OCI-LY3 (cell line): ENCODE results near the gene GPR146.

Experiments
- H2AFZ ChIP-seq: fragments of 200-600, 300-600 bp; shearing (Covaris generic); 2 replicates; pipeline ENCODE4 v1.6.0; 2014; ENCODE audit warnings: antibody characterized with exemption, low read depth, low read length
- H3K27ac ChIP-seq: fragments of 200-600, 300-600 bp; sonication (generic); 2 replicates; pipeline ENCODE4 v1.5.1; 2014; ENCODE audit warnings: mild to moderate bottlenecking, low read length, moderate library complexity, mixed read lengths
- H3K27me3 ChIP-seq: fragments of 200-600, 300-600 bp; sonication (generic); 2 replicates; pipeline ENCODE4 v1.6.1; 2014; ENCODE audit warnings: low read depth, low read length, mixed read lengths
- H3K36me3 ChIP-seq: fragments of 200-600, 300-600 bp; sonication (generic); replicated peaks from 2 replicates; pipeline ENCODE3; 2014; ENCODE audit warnings: low read depth, low read length, mixed read lengths
- H3K4me1 ChIP-seq: fragments of 300-600, 200-600 bp; sonication (generic); 2 replicates; pipeline ENCODE4 v1.6.1; 2014; ENCODE audit warnings: low read length, mixed read lengths
- H3K4me2 ChIP-seq: fragments of 200-600, 300-600 bp; sonication (generic); 2 replicates; pipeline ENCODE4 v1.6.1; 2014; ENCODE audit warnings: low read length, mixed read lengths
- H3K4me3 ChIP-seq: fragments of 300-600, 200-600 bp; sonication (generic); 2 replicates; pipeline ENCODE4 v1.5.1; 2014; ENCODE audit warnings: antibody characterized with exemption, mild to moderate bottlenecking, low read length, moderate library complexity
- H3K79me2 ChIP-seq: fragments of 300-600, 200-600 bp; shearing (Covaris generic); 2 replicates; pipeline ENCODE4 v1.6.1; 2014; ENCODE audit warnings: mild to moderate bottlenecking, low read length, mixed read lengths
- H3K9ac ChIP-seq: fragments of 300-600, 200-600 bp; shearing (Covaris generic); 2 replicates; pipeline ENCODE4 v1.6.0; 2014; ENCODE audit warnings: mild to moderate bottlenecking, low read length, moderate library complexity
- H3K9me3 ChIP-seq: fragments of 200-600, 300-600 bp; shearing (Covaris generic); 2 replicates; pipeline ENCODE4 v1.6.1; 2014; ENCODE audit warnings: low read length, mixed read lengths; ENCODE audit not compliant: insufficient read depth
- H4K20me1 ChIP-seq: fragments of 200-600, 300-600 bp; sonication (generic); 2 replicates; pipeline ENCODE4 v1.6.1; 2016; ENCODE audit warnings: low read length, mixed read lengths; ENCODE audit not compliant: insufficient read depth
- EZH2phosphoT487 ChIP-seq: fragments of 200-600 bp; shearing (Covaris generic); IDR thresholded peaks from 2 replicates; pipeline ENCODE4 v1.6.1; 2018; ENCODE audit warnings: antibody characterized with exemption, mixed run types, low read depth
- TF ChIP-seq, protein P1 (sequence below): fragments of 200-600, 300-600 bp; sonication (generic); IDR thresholded peaks from 2 replicates; pipeline ENCODE4 v1.5.1; 2014; ENCODE audit warnings: antibody characterized with exemption, low read length, low read depth

The GPR146 gene

GRCh38 chr7:1078519-1078918 is 34.2 kb downstream of the GPR146 start:
- H2AFZ ChIP-seq, result no peak overlapping the region
- H3K9ac ChIP-seq, result no peak overlapping the region
- H3K4me2 ChIP-seq, result no peak overlapping the region
- no peaks in the 10 kb centered on the region for H3K9me3 ChIP-seq
- H3K4me1 ChIP-seq, result no peaks in the 10 kb centered on the region
- no peak overlapping the region for H3K4me3 ChIP-seq
- no peaks in the 10 kb centered on the region for H3K79me2 ChIP-seq
- H3K27ac ChIP-seq, result no peak overlapping the region
- no peaks in the 10 kb centered on the region for H3K27me3 ChIP-seq
- TF ChIP-seq, protein P1, sequence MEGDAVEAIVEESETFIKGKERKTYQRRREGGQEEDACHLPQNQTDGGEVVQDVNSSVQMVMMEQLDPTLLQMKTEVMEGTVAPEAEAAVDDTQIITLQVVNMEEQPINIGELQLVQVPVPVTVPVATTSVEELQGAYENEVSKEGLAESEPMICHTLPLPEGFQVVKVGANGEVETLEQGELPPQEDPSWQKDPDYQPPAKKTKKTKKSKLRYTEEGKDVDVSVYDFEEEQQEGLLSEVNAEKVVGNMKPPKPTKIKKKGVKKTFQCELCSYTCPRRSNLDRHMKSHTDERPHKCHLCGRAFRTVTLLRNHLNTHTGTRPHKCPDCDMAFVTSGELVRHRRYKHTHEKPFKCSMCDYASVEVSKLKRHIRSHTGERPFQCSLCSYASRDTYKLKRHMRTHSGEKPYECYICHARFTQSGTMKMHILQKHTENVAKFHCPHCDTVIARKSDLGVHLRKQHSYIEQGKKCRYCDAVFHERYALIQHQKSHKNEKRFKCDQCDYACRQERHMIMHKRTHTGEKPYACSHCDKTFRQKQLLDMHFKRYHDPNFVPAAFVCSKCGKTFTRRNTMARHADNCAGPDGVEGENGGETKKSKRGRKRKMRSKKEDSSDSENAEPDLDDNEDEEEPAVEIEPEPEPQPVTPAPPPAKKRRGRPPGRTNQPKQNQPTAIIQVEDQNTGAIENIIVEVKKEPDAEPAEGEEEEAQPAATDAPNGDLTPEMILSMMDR, result no peak
- no peak for TF ChIP-seq EZH2phosphoT487
- no peaks in the 10 kb centered on the region for H4K20me1 ChIP-seq
- no peaks in the 10 kb centered on the region for H3K36me3 ChIP-seq

DNA sequence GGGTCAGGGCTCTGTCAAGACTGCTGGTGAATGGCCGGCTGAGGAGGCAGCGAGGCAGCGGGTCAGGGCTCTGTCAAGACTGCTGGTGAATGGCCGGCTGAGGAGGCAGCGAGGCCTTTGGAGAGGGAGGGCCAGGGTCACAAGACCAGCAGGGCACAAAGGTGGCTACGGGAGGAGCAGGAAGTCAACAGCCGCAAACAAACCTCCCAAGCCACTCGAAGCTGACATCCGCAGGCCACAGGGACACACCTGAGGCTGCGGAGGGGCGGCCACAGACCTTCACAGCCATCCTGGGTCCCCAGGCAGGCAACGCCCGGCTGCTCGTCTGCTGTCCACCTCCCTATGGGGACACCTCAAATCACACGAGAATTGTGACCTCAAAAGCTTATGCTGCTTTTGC is 34.6 kb downstream of the GPR146 start:
- no peak overlapping the region for H3K4me2 ChIP-seq

DNA sequence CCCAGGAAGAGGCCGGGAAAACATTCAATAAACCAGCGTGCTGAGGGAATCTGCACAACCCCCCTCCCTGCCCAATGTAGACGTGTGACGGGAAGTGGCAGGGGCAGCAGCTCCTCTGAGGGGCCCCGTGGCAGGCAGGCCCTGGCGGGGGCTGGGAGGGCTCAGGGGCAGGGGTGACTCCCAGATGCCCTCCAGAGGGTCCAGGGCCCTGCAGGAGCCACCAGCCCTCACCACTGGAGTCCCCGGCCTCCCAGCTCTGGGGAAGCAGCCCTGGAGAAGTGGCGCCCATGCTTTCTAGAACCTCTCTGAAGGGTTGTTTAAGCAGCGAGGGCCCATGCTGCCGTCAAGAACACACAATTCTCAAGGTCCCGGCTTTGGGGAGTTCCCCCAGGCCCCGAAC is 35.2 kb downstream of the GPR146 start:
- Histone ChIP-seq H2AFZ (no peak overlapping the region), H3K4me1 (peaks cover 2% of the 10 kb centered on the region), H3K27me3 (no peaks in the 10 kb centered on the region), H3K9me3 (no peaks in the 10 kb centered on the region), H3K9ac (no peak overlapping the region), H3K79me2 (no peaks in the 10 kb centered on the region), H3K4me2 (no peak overlapping the region), H3K4me3 (no peak overlapping the region), H4K20me1 (no peaks in the 10 kb centered on the region), H3K27ac (no peak overlapping the region), H3K36me3 (no peaks in the 10 kb centered on the region)
- TF ChIP-seq EZH2phosphoT487, result no peak
- TF ChIP-seq, protein P1, result no peak

More for the DNA sequence above, 34.6 kb downstream of the GPR146 start:
- H3K9ac ChIP-seq, result no peak overlapping the region
- no peaks in the 10 kb centered on the region for H3K9me3 ChIP-seq
- no peaks in the 10 kb centered on the region for H4K20me1 ChIP-seq
- H3K79me2 ChIP-seq, result no peaks in the 10 kb centered on the region
- TF ChIP-seq, protein P1, result no peak
- no peak for TF ChIP-seq EZH2phosphoT487
- no peaks in the 10 kb centered on the region for H3K27me3 ChIP-seq
- H3K4me3 ChIP-seq, result no peak overlapping the region
- no peaks in the 10 kb centered on the region for H3K4me1 ChIP-seq
- H2AFZ ChIP-seq, result no peak overlapping the region
- H3K27ac ChIP-seq, result no peak overlapping the region
- H3K36me3 ChIP-seq, result no peaks in the 10 kb centered on the region

DNA sequence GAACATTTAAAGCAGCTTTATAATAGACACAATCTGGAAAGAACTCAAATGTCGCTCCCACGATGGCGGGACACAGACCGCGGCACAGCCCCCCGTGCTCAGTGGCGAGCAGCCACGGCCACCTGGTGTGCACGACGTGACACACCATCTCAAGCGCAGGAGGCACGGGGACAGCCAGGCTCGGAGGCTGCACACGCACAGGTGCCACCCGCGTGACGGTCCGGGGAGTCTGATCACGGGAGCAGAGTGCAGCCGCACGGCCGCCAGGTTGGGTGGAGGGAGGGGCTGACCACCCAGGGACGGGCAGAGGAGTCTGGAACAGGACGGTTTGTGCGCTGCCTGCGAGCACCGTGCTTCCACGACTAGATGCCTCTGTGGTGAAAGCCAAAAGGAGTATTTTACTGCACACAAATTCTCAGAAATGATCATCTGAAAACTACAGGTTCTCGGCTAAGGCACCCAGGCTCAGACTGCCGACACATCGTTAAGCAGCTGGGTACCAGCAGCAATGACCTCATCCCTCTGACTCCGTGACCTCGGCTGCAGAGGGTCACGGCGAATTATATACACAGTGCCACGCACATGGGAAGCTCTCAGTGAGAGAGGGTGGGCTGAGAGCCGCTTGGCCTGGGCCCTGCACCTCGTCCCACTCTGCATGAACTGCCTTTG is 36.0 kb downstream of the GPR146 start:
- no peaks in the 10 kb centered on the region for H3K36me3 ChIP-seq
- no peak overlapping the region for H3K27ac ChIP-seq
- no peak overlapping the region for H2AFZ ChIP-seq
- no peak overlapping the region for H3K4me2 ChIP-seq
- no peaks in the 10 kb centered on the region for H3K27me3 ChIP-seq
- TF ChIP-seq, protein P1, result no peak
- TF ChIP-seq EZH2phosphoT487, result no peak
- H3K4me1 ChIP-seq, result peaks cover 11% of the 10 kb centered on the region
- no peaks in the 10 kb centered on the region for H3K79me2 ChIP-seq
- no peaks in the 10 kb centered on the region for H3K9me3 ChIP-seq
- no peaks in the 10 kb centered on the region for H4K20me1 ChIP-seq
- H3K4me3 ChIP-seq, result no peak overlapping the region
- no peak overlapping the region for H3K9ac ChIP-seq
